HG03108 (cell line): ENCODE measurements around the gene DMD.
"Not testable (repeated sequence)": the region's sequence is repeated elsewhere in the genome, so short reads cannot be mapped to it uniquely, and the experiment has no call there.

ENCODE experiments used
- ATAC-seq: cut with Tn5 transposase; IDR thresholded peaks from one replicate; pipeline ENCODE4 v1.9.1; 2021; ENCODE audit warnings: moderate library complexity; ENCODE audit not compliant: unreplicated experiment

Gene DMD

DNA sequence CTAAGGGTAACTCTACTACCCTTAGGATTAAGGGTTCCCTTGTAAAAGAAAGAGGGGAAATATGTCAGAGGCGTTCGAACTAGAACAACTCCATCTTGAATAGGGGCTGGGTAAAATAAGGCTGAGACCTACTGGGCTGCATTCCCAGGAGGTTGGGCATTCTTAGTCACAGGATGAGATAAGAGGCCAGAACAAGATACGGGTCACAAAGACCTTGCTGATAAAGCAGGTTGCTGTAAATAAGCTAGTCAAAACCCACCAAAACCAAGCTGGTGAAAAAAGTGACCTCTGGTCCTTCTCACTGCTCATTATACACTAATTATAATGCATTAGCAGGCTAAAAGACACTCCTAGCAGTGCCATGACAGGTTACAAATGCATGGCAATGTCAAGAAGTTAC is 922.0 kb downstream of the DMD start:
- ATAC-seq, result no peak

DNA sequence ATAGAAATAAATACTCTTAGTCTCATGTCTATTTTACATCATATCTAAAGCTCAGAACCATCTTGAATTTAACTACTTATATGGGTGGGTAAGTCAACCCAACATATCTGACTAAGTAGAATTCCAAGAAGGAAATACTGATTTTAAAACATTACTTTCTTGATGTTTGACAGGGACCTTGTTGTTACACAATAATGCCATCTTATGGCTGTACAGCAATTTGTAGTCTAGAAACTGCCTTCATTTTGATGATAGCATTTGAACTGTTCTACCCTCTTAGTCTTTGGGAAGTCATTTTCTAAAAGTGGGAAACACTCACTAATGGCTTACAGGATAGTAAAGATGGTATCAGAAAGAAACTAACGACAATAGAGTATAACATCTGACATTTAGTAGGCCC is 929.5 kb downstream of the DMD start:
- no peak for ATAC-seq

DNA sequence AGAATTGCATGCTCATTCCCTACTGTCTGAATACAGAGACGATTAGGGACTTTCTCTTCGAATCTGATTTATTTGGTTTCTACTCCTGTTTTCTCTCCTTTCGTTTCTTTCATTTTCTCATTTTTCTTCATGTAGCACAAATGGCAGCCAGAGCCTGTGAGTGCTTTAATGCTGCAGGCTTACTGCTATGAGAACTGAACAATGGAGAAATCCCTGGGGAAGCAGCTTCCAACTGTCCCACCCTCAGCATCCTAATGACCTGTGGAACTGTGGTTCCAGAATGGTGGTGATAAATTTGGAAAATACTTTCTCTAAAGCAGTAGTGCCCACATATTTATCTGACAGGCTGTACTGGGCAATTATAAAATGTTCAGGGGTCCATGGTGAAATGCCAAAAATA is 930.4 kb downstream of the DMD start:
- ATAC-seq, result no peak

DNA sequence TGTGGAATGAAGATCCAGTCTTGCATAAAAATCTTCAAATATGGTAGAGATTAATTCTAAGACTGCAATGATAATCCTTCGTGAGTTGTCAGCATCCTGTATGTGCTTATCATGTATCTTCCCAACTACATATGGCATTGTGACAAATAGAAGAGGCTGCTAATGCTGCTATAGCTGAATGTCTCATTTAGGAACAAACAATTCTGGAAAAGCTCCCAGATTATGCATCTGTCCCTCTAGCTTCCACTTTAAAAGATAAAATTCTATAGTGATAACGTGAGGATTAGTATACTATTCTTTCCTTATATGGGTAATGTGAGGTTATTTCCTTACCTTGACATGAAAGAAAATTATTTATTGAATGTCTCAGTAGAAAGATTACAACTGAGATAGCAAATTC is 930.9 kb downstream of the DMD start:
- ATAC-seq, result no peak

DNA sequence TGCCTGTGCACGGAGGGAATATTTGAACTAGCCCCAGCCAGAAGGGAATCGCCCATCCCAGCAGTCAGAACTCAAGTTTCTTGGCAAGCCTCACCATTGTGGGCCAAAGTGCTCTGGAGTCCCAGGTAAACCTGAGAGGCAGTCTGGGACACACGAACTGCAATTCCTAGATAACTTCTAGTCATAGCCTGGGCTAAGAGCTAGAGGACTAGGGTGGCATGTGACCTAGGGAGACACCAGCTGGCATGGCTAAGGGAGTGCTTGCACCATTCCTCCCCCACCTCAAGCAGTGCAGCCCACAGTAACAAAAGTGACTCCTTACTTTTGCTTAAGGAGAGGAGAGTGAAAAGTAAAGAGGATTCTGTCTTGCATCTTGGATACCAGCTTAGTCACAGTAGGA is 935.2 kb downstream of the DMD start:
- ATAC-seq, result no peak

DNA sequence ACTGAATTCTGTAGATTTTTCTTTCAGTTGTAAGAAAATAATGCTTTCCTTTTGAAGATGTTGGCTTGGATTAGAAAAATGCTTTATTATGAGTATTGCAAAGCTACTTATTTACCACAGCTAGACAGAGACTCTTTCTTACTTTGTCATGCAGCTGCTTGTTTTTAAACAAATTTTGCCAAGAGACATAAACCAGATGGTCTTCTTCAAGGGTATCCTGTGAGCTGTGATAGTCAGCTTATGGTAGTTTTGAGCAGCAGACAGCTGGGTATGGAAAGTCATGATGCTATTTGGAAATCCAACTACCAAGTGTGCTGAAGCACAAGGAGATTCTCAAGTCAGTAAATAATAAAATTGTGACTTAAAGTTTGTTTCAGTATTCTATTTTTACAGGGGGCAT is 941.5 kb downstream of the DMD start:
- no peak for ATAC-seq

DNA sequence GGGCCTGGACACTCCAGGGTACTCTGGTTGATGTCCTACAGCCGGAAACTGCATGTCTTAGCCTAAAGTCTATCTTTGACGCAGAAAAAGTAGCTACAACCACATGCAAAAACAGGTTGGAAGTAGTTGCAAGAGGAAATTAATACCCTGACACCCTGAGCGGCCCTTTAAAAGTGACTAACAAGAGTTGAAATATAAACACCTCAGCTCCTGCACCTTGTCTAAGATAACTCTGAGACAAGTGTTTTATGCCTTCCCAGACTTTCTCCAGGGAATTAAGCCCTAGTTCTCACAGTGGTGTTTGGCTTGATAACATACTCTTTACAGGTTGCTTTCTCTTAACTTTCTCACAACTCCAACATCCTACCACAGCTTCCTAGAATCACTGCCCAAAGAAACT is 943.1 kb downstream of the DMD start:
- ATAC-seq, result no peak

DNA sequence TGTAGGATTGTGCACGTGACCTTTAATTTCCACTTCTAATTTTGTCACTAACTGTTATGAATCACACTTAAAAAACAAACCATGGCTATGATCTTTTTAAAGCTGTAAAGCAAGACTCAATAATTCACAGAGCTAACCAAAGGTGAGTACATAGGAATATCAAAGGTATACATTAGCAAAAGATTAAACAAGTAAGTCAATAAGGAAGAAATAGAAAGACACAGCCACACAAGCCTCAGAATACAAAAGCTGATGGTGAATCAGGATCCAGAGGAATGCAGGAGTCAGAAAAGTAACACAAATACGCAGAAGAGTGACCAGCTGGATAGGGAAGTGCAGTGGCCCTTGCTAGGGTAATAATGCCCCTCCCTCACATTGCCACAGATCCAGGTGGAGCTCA is 943.6 kb downstream of the DMD start:
- no peak for ATAC-seq

DNA sequence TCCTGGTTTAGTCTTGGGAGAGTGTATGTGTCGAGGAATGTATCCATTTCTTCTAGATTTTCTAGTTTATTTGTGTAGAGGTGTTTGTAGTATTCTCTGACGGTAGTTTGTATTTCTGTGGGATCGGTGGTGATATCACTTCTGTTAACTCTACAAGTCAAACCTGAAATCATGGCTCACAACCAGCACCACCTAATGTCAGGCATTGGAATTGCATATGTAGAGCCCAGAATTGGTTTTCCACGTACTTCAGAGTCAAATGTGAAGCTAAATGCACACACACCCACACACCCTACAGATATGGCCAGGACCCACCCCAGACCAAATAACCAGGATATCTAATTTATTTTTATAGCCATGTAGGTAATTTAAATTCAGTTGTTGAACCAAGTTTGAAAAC is 964.7 kb downstream of the DMD start:
- ATAC-seq, result not testable (repeated sequence)

DNA sequence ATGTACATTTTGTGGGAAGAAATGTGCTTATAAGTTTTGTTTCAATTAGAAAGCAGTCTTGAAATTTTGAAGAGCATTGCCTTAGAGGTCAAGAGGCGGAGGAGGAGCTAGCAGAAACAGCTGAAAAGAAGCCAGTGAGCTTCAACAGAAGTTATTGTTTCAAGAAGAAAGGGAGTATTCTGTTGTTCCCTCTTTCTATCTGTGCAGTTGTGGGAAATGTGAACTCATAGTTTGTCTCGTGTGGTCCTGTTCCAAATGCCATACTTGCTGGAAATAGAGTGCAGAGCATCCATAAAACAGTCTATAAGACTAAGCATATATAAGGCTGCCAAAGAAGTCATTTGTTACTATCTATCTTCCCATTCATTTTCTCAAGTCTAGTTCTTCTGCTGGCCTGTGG is 1015.7 kb downstream of the DMD start:
- no peak for ATAC-seq

DNA sequence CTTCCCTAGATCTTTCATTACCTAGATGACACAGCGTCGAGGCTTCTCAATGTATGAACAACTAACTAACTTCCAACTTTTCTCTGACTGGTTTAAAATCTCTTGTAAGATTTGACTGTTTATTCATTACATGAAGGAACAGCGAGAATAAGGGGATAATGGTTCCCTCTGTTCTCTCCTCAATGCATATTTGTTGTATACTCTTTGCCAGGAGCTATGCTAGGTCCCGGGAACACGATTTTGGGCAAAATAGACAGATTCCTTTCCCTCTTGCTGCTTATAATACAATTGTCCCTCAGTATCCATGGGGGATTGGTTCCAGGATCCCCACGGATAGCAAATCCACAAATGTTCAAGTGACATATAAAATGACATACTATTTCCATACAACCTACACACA is 1020.0 kb downstream of the DMD start:
- ATAC-seq, result no peak

DNA sequence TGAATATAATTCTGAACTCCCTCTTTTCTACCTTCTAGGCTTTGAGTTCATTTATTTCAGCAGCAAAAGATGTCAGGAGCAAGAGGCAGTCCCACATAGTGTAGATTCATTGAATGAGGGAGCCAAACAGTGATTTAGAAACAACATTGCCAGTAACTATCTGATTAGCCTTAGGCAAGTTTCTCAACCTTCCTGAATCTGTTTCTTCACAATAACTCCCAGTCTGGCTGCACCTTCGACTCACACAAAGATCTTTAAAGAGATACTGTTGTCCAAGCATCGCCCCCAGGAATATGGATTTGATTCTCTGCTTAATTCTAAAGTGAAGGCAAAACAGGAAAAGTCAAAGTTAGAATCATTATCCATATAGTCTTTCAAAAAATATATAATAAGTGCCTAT is 1026.2 kb downstream of the DMD start:
- no peak for ATAC-seq

DNA sequence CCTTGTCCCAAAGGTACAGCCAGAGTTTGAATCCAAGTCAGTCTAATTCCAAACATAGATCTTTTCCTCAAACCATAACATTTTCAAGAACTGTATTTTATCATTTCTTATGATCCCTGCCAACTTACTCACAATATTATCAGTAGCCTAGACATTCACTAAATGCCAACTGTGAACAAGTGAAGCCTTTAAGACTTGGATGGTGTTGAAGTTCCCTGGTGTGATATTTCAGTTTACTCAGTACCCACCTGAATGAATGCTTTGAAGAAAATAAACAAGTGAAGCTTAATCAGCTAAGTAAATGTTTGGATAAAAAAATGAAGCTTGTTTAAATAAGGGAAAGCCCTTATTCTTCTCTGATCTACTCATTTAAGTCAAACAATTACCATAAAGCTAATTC is 1028.3 kb downstream of the DMD start:
- ATAC-seq, result no peak

DNA sequence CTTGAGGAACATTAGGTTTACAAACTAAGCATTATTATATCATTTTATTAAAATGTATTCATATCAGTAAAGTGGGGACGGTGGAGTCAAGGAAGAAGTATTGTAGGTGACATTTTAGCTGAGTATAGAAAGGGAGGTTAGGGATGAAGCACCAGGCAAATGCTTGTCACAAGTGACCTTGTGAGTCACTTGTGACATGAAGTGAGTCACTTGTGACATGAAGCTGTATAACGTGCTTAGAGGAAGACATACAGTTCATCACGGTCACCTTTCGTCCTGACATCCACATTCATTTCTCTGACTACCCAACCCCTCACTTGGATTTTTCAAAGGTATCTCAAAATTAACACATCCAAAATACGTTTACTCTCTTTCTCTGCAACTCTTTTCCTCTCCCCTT is 1034.8 kb downstream of the DMD start:
- no peak for ATAC-seq

DNA sequence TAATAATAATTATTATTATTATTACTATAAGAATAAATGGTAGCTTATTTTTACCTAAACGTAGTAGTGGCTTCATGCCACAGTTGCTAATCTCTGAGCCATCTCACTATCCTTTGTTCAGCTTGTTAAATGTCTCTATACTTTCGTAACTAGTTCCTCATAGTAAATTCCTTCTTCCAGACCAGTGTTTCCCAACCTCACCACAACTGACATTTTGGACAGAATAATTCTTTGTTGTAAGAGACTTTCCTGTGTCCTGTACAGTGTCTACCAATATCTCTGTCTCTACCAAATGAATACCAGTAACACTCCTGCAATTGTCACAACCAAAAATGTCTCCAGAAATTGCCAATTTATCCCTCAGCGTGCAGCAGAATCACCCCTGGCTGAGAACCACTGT is 1040.9 kb downstream of the DMD start:
- ATAC-seq, result no peak

DNA sequence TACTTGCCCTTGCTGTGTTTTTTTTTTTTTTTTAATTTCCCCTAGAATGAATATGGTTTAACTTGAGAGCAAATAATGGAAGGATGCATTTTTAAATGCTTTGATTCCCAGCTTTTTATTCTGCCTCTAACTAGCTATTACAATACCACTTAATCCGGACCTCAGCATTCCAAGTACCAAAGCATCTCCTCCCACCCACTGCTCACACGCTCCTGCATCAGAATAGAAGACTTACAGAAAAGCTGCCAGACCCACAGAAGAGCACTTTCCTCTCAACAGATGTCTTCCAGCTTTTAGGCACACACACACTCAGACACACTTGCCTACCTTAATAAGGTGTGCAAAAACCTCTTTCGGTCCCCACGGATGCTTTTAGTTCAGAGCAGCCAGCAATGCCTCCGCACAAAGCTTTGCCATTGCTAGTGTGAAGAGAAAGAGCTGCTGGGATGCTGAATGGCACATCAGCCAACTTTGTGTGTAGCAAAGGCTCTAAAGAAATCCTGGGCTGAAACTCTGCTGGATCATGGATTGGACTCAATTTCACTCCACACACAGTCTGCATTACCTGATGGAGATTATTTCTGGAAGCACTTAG is 1056.2 kb downstream of the DMD start:
- no peak for ATAC-seq

DNA sequence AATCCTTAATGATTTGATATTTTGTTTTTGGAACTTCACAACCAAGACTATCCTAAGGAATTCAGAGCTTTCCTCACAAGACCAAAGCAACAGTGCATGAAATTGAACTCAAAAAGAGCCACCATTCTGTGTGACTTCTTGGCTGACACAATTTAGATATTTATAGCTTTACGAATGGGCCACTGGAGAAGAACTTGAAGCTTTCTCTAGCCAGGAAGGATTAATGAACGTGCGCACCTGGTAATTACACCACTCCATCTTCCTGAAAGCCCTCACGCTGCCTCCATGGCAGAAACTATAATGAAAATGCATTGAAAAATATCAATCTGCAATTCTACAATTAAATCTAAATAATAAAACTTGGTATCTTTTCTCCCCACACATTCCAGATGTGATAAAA is 1057.8 kb downstream of the DMD start:
- no peak for ATAC-seq

DNA sequence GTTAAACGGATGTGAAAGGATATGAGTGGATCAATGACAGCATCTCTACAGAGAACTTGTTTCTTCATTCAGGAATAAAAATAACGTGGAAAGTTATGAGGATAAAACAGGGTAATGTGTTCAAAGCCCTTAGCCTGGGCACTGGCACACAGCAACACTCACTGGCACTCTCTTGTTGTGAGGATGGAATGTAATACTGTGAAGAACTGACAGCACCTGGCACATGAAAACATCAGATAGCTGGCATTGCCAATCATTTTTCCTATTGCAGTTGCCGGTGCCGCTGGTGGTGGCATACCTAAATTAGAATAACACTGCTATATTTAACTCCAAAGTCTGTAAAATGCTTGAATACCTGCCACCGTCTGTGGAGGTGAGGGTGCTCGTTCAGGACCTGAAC is 1061.2 kb downstream of the DMD start:
- no peak for ATAC-seq

DNA sequence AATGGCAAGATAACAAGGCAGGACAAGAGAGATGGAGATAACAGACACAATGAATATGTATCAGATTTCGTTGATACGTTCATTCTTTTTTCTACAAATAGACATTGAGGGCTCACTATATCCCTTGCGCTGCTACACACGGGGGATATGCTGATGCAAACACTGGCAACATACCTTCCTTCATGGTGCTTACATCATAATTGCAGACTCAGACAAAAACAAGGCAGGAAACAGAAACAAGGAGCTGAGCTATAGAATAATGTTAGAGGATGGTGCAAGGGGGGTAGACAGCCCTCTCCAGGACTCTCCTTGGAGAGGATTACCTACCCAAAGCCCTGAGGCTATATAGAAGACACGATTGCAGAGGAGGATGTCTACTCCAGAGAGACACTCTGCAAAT is 1069.5 kb downstream of the DMD start:
- ATAC-seq, result no peak

DNA sequence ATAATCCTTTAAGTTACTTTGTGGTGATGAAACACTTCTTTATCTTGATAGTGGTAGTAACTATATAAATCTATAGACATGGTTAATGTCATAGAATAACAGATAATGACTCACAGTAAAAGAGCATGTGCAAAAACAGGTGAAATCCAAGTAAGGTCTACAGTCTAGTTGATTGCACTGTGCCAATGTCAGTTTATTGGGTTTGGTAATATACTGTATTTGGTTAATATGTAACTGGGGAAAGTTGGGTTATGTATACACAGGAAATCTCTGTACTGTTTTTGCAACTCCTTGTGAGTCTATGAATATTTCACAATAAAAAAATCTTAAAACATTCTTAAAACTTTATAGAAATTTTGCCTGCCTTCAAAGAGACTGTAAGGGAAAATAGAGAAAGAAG is 1071.9 kb downstream of the DMD start:
- no peak for ATAC-seq

DNA sequence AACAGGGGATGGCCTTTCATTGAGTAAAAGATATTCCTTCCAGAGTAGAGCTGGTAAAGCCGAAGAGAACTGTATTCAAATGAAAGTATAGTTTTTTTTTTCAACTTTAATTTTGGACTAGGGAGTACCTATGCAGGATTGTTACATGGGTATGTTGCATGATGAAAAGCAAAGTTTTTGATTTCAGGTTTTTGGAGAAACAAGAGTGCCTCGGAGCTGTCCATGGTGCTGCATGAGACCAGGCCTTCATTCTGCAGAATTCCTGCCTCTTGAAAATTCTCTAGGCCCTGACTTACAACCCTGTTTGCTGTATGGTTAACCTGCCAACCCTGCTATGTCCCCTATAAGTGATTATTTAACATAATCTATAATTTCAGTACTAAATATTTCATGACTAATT is 1073.8 kb downstream of the DMD start:
- no peak for ATAC-seq

DNA sequence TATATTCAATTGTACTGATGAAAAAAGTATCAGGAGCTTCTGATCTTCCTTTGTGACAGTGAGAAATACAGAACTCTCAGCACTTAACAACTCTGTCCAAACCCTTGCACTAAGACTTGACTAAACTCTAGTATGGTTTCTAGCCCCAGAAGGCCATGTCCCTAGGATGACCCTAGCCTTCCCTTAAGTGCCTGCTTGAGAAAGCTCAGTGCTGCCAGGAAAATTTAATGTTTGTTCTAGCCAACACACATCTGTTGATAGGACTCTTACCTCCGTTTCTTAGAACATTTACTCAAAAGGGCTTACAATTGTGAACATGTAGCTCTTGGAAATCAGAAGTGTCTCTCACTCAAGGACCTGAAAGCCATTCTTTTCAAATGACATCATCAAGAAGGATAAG is 1084.4 kb downstream of the DMD start:
- ATAC-seq, result no peak

DNA sequence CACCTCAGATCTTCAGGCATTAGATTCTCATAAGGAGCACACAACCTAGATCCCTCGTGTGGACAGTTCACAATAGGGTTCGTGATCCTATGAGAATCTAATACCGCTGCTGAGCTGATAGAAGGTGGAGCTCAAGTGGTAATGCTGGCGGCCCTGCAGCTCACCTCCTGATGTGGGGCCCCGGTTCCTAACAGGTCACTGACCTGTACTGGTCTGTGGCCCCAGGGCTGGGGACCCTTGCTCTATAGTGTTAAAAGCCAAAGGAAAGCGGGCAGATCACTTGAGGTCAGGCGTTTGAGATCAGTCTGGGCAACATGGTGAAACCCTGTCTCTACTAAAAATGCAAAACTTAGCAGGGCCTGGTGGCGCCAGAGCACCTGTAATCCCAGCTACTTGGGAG is 1092.5 kb downstream of the DMD start:
- ATAC-seq, result no peak

DNA sequence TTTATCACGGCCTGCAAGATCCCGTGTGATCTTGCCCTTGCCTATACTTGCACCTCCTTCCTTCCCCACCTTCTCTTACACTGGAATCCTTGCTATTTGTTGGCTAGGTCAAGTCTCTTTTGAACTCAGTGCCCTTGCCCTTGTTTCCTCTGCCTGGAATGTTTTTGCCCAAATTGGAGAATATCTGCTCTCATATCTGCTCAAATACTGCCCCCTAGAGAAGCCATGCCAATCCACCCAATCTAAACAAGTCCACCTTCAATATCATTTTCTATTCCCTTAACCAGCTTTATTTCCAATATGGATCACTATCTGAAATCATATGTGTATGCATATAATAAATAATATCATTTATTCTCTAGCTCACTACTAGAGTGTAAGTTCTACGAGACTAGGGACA is 1095.3 kb downstream of the DMD start:
- ATAC-seq, result no peak
